H1 (cell line): Measurements from ENCODE around the gene TCERG1L. TPM values are rescaled to one million over a fixed set of nuclear protein-coding genes. Genes with fewer than 3 reads are reported as not detected.

Experiments
- BCL11A ChIP-seq, 2 experiments: IDR thresholded peaks; one replicate each; pipeline ENCODE4 v1.6.1; 2011; ENCODE audit warnings: low read depth in 2 of 2, low read length in 2 of 2, mild to moderate bottlenecking in 2 of 2
- CBX8 ChIP-seq: fragments of 300-800, 300-1000 bp; sonication (generic); IDR thresholded peaks from 2 replicates; pipeline ENCODE4 v1.7.1; 2016; ENCODE audit warnings: low read depth, low read length, borderline replicate concordance
- JUND ChIP-seq: IDR thresholded peaks from 2 replicates; pipeline ENCODE4 v1.6.1; 2011; ENCODE audit warnings: mild to moderate bottlenecking, improper control_type of control experiment, low read length
- KDM1A ChIP-seq: fragments of 200-600, 300-600 bp; sonication (generic); IDR thresholded peaks from 2 replicates; pipeline ENCODE4 v1.7.1; 2016; ENCODE audit warnings: mild to moderate bottlenecking, low read length, borderline replicate concordance
- SIX5 ChIP-seq: IDR thresholded peaks from 2 replicates; pipeline ENCODE4 v1.6.1; 2011; ENCODE audit warnings: mild to moderate bottlenecking, low read depth, low read length
- polyA plus RNA-seq, 7 experiments: library from polyadenylated mRNA; depleted of rRNA in 3 of 7; stranded (reverse) in 5 of 7; unstranded in 2 of 7; fragments of >200 nt in 5 of 7; fragments of 200-250 nt in 2 of 7; gene quantifications; 1 replicate in 5 of 7; 2 replicates in 1 of 7; 4 replicates in 1 of 7; pipeline versions ENCODE4 v1.2.1 to v1.2.3, GENCODE V29; 2011 to 2013; ENCODE audit warnings: missing spikeins in 2 of 7, mixed read lengths in 2 of 7
- total RNA-seq: library from RNA; stranded (reverse); fragmentation: NEBNext Ultra II Directional; extraction: Animal tissue kit (Norgen Biotek cat#: 25700); gene quantifications from 2 replicates; pipeline ENCODE4 v1.2.1, GENCODE V29; 2021

The TCERG1L gene
- total and polyA plus RNA-seq, 2 of the 8 experiments (the other 6 are each of a cell fraction or from before 2014, with no cell fraction given) = 3.9 to 6.9 TPM

- no peak for TF ChIP-seq BCL11A (IDR thresholded peaks at IDR 0.05; ENCODE audit: low read depth in 2 of 2, low read length in 2 of 2)
- TF ChIP-seq CBX8 = no peak
- no peak for TF ChIP-seq SIX5
- no peak for TF ChIP-seq KDM1A
- TF ChIP-seq JUND = no peak
- TF ChIP-seq, all 59 proteins: peak for 0
Observed at GRCh38 chr10:131199646-131200045, 111.9 kb downstream of the TCERG1L start (continued).
